Sigmoid colon (tissue), 7 donors: ENCODE measurements around the gene CHCHD10. TPM values are rescaled to one million over a fixed set of nuclear protein-coding genes. Genes with fewer than 3 reads are reported as not detected.

ENCODE experiments used
- DNase-seq: peaks from one replicate; pipeline ENCODE4 v3.0.0-alpha.2; 2019
- H3K27ac ChIP-seq, 4 donors: fragments of 200-600 bp; sonication (generic); one replicate each; pipeline ENCODE4 v1.5.1; 2016 to 2019; ENCODE audit warnings: mild to moderate bottlenecking in 1 of 4
- H3K27me3 ChIP-seq, 3 donors: fragments of 200-600 bp; sonication (generic); one replicate each; pipeline ENCODE4 v1.5.1; 2019; ENCODE audit warnings: mild to moderate bottlenecking in 1 of 3
- H3K36me3 ChIP-seq, 4 donors: fragments of 200-600 bp; sonication (generic); one replicate each; pipeline ENCODE4 v1.5.1; 2016 to 2019
- H3K4me1 ChIP-seq, 4 donors: fragments of 200-600 bp; sonication (generic); one replicate each; pipeline ENCODE4 v1.5.1; 2017 to 2019
- H3K4me3 ChIP-seq, 4 donors: fragments of 200-600 bp; sonication (generic); one replicate each; pipeline ENCODE4 v1.5.1; 2017 to 2019; ENCODE audit warnings: mild to moderate bottlenecking in 2 of 4, moderate library complexity in 1 of 4
- H3K9me3 ChIP-seq, 4 donors: fragments of 200-600 bp in 3 of 4; sonication (generic) in 3 of 4; one replicate each; pipeline versions ENCODE4 v1.5.1 to v1.6.1; 2013 to 2019
- EP300 ChIP-seq, 4 donors: sonication (generic); formaldehyde crosslinking; IDR thresholded peaks; one replicate each; pipeline ENCODE4 v1.6.1; 2017; ENCODE audit warnings: antibody characterized with exemption in 4 of 4
- POLR2A ChIP-seq, 2 donors: fragments of 450-650 bp; IDR thresholded peaks; one replicate each; pipeline ENCODE4 v1.6.1; 2016; ENCODE audit warnings: antibody characterized with exemption in 2 of 2, mild to moderate bottlenecking in 2 of 2, moderate library complexity in 2 of 2
- POLR2AphosphoS5 ChIP-seq, 4 donors: sonication (generic); formaldehyde crosslinking; IDR thresholded peaks; one replicate each; pipeline ENCODE4 v1.6.1; 2017; ENCODE audit warnings: antibody characterized with exemption in 4 of 4
- WGBS, 2 donors: extraction: QIAGEN DNeasy Blood & Tissue Kit; methylation state at CpG; one replicate each; pipeline ENCODE4 v1.1.7; 2013; 5-methylcytosine and 5-hydroxymethylcytosine counted together
- intact Hi-C: fragments of 100-400 bp; cut with DNase I; formaldehyde crosslinking; loops from one replicate; pipeline ENCODE4 v1.15.1; 2023
- polyA plus RNA-seq, 3 donors: library from polyadenylated mRNA; stranded (reverse); fragments of 200-250 nt; gene quantifications; one replicate each; pipeline ENCODE4 v1.2.3, GENCODE V29; 2013
- total RNA-seq, 4 donors: library from RNA; depleted of rRNA; stranded (reverse); fragments of >200 nt; gene quantifications; one replicate each; pipeline ENCODE4 v1.1.0, GENCODE V29; 2016
- TF ChIP-seq, protein P1 (sequence below), 4 experiments: fragments of 450-650 bp in 3 of 4; fragments of 200-600 bp in 1 of 4; IDR thresholded peaks; one replicate each; pipeline ENCODE4 v1.5.1; 2016 to 2019; ENCODE audit warnings: antibody characterized with exemption in 4 of 4, mild to moderate bottlenecking in 3 of 4, moderate library complexity in 2 of 4
- donor health status: healthy with polysubstance abuse.
- donor health status: Bipolar disorder and iron deficiency.
- donor health status: healthy.

CHCHD10 gene
- total and polyA plus RNA-seq, 7 donors, result 5.7 to 336 (median 51.5) TPM

DNA sequence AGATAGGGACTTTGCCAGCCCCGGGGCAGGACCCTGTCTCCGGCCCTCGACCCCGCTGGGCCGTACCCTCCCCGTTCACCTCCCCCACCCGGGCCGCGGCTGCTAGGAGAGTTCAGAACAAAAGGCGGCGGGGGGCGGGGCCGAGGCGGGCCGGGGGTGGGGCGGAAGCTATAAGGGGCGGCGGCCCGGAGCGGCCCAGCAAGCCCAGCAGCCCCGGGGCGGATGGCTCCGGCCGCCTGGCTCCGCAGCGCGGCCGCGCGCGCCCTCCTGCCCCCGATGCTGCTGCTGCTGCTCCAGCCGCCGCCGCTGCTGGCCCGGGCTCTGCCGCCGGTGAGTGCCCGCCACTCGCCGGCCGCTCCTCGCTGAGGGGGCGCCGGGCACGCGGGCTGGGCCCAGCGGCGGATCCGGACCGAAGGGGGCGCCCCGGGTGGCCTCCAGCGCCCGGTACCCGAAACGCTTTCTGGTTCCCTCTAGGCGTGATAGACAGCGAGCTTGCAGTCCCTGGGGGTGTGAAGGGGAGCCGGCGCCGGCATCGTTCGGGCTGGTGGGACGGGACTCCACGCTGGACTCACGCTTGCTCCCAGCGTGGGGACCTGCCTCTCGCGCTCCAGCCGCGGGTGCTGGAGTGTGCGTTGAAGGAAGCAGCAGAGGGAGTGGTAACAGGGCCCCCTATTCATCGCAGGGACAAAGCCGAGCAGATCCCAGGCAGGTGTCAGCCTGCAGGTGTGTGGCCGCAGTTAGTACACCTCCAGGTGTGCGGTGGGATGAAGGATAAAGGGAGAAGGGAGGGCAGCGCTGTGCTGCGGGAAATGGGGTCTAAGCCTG is 5.1 kb upstream of the CHCHD10 start, which contains the start of gene MMP11:
Gene MMP11, plus strand, starts transcription at position 201 of the 825 bp plus-strand sequence. Its CDS starts 22 bp downstream, at position 223.
- Histone ChIP-seq H3K27ac (peak within 1 kb of the TSS; percentile 56 to 78 (median 74)), H3K4me1 (peaks cover 0 to 75% (median 59%) of the 10 kb centered on the region in 4 donors), H3K4me3 (peak within 1 kb of the TSS; percentile 31 to 60 (median 57)), H3K9me3 (no peaks in the 10 kb centered on the region), H3K27me3 (no peaks in the 10 kb centered on the region), H3K36me3 (no peaks in the 10 kb centered on the region)
- intact Hi-C loops, result loop anchor here (2.0 kb wide), 1 partner anchor 64 kb away; no protein-coding TSS in a partner anchor
- 2 to 5% methylated on average over 79 of the region's 79 CpGs for WGBS, 2 donors
- peak; percentile 83 for DNase-seq
- TF ChIP-seq EP300 (IDR thresholded peaks at IDR 0.05) (no peak), POLR2AphosphoS5 (IDR thresholded peaks at IDR 0.05) (no peak), POLR2A (IDR thresholded peaks at IDR 0.05) (no peak)
- TF ChIP-seq, protein P1, sequence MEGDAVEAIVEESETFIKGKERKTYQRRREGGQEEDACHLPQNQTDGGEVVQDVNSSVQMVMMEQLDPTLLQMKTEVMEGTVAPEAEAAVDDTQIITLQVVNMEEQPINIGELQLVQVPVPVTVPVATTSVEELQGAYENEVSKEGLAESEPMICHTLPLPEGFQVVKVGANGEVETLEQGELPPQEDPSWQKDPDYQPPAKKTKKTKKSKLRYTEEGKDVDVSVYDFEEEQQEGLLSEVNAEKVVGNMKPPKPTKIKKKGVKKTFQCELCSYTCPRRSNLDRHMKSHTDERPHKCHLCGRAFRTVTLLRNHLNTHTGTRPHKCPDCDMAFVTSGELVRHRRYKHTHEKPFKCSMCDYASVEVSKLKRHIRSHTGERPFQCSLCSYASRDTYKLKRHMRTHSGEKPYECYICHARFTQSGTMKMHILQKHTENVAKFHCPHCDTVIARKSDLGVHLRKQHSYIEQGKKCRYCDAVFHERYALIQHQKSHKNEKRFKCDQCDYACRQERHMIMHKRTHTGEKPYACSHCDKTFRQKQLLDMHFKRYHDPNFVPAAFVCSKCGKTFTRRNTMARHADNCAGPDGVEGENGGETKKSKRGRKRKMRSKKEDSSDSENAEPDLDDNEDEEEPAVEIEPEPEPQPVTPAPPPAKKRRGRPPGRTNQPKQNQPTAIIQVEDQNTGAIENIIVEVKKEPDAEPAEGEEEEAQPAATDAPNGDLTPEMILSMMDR (IDR thresholded peaks at IDR 0.05), result no peak

DNA sequence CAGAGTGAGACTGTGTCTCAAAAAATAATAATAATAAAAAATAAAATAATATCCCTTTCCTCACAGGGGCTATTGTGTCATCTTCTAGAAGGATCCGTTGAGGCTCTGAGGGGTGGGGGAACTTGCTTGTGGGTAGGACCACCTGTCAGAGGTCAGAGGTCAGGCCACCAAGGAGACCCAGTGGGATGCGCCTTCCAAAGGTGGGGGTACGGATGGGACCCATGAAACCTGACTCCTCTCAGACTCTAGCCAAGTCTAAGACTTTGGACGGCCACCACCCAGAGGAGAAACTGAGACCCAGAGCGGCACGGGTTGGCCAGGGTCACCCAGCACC is 4.5 kb upstream of the CHCHD10 start:
- Histone ChIP-seq H3K4me1 (peaks cover 0 to 74% (median 56%) of the 10 kb centered on the region in 4 donors), H3K4me3 (peak overlapping the region; percentile 24 to 60 (median 57)), H3K27ac (peak overlapping the region; percentile 56 to 78 (median 74)), H3K9me3 (no peaks in the 10 kb centered on the region), H3K36me3 (no peaks in the 10 kb centered on the region), H3K27me3 (no peaks in the 10 kb centered on the region)
- 6 to 22% methylated on average over 6 of the region's 6 CpGs for WGBS, 2 donors
- TF ChIP-seq EP300 (IDR thresholded peaks at IDR 0.05) (no peak), POLR2A (IDR thresholded peaks at IDR 0.05) (no peak), POLR2AphosphoS5 (IDR thresholded peaks at IDR 0.05) (no peak)
- TF ChIP-seq, protein P1 (IDR thresholded peaks at IDR 0.05), result no peak
- DNase-seq, result no peak
- intact Hi-C loops, result loop anchor here (2.0 kb wide), 1 partner anchor 65 kb away; no protein-coding TSS in a partner anchor

DNA sequence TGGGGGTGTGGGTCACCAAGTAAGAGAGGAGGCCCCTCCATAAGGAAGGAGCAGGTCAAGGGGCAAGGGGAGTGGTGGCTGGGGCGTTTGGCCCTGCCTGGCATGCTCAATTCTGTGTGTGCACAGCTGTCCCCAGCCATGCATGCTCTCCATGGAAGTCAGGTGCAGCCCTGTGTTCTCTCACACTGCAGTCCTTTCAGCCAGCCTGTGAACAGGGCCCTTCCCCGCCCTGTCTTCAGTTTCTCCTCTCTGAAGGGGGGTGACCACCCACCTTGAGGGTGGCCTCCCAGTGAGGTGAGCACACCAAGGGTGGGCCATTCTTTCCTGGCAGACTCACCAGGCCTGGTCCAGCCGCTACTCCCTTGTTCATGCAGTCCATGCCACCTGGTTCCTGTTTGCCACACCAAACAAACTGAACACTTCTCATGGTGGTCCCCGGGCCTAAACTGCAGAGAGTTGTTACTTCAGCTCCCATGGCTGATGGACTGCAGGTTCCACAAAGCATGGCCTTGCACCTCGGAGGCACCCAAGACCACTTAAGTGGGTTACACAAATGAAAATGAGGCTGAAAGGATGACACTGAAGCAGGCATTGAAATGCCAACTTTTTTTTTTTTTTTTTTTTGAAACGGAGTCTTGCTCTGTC is 1.7 kb upstream of the CHCHD10 start:
- TF ChIP-seq, protein P1 (IDR thresholded peaks at IDR 0.05), result no peak

DNA sequence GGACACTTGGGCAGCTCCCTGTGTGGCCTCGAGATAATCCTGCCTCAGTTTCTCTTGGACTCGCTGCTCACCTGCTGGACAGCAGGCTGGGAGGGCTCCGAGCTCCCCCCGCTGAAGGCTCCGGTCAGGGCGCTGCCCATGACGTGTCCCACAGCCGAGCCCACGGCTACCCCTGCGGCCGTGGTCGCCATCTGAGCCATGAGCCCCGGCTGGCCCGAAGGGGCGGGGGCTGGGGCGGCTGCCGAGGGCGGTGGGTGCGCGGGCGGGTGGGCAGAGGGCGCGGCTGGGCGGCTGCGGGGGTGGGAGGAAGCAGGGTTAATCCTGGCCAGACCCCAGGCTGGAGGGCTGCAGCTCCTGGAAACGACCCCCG is 484 bp downstream of the CHCHD10 start:
- TF ChIP-seq, protein P1 (IDR thresholded peaks at IDR 0.05), result no peak
- TF ChIP-seq POLR2AphosphoS5 (IDR thresholded peaks at IDR 0.05) (no peak), POLR2A (IDR thresholded peaks at IDR 0.05) (no peak), EP300 (IDR thresholded peaks at IDR 0.05) (no peak)
- no peaks in the 10 kb centered on the region for H3K9me3 ChIP-seq
- H3K27me3 ChIP-seq, result no peaks in the 10 kb centered on the region
- no peaks in the 10 kb centered on the region for H3K36me3 ChIP-seq
- H3K4me3 ChIP-seq, result peak overlapping the region; percentile 57 to 75 (median 66)
- 2 to 8% methylated on average over 27 of the region's 27 CpGs for WGBS, 2 donors
- peaks cover 0 to 83% (median 61%) of the 10 kb centered on the region in 4 donors for H3K4me1 ChIP-seq
- DNase-seq, result no peak
- peak overlapping the region; percentile 85 to 89 (median 88) for H3K27ac ChIP-seq
- intact Hi-C loops, result loop anchor here (5.0 kb wide), 3 partner anchors 50 to 225 kb away; no protein-coding TSS in a partner anchor

More for the DNA sequence above, 1.7 kb upstream of the CHCHD10 start:
- peak overlapping the region; percentile 85 to 89 (median 88) for H3K27ac ChIP-seq
- 65 to 68% methylated on average over 6 of the region's 6 CpGs for WGBS, 2 donors
- H3K27me3 ChIP-seq, result no peaks in the 10 kb centered on the region
- DNase-seq, result no peak
- H3K36me3 ChIP-seq, result no peaks in the 10 kb centered on the region
- no peaks in the 10 kb centered on the region for H3K9me3 ChIP-seq
- no peak overlapping the region for H3K4me3 ChIP-seq
- intact Hi-C loops, result loop anchor here (2.0 to 5.0 kb wide), 5 partner anchors 17 to 227 kb away; partner anchors contain the start of genes SMARCB1 and ZNF70
- peaks cover 0 to 84% (median 60%) of the 10 kb centered on the region in 4 donors for H3K4me1 ChIP-seq
